Measurements from ENCODE around the gene NUDT17. TPM values are rescaled to one million over a fixed set of nuclear protein-coding genes. Genes with fewer than 3 reads are reported as not detected.
A peak's percentile ranks its signal among the peaks of the same experiment; 100 is the strongest.

NUDT17 gene
- total RNA-seq, 2 experiments from 2014 or later, result 2.2 to 3.8 TPM

DNA sequence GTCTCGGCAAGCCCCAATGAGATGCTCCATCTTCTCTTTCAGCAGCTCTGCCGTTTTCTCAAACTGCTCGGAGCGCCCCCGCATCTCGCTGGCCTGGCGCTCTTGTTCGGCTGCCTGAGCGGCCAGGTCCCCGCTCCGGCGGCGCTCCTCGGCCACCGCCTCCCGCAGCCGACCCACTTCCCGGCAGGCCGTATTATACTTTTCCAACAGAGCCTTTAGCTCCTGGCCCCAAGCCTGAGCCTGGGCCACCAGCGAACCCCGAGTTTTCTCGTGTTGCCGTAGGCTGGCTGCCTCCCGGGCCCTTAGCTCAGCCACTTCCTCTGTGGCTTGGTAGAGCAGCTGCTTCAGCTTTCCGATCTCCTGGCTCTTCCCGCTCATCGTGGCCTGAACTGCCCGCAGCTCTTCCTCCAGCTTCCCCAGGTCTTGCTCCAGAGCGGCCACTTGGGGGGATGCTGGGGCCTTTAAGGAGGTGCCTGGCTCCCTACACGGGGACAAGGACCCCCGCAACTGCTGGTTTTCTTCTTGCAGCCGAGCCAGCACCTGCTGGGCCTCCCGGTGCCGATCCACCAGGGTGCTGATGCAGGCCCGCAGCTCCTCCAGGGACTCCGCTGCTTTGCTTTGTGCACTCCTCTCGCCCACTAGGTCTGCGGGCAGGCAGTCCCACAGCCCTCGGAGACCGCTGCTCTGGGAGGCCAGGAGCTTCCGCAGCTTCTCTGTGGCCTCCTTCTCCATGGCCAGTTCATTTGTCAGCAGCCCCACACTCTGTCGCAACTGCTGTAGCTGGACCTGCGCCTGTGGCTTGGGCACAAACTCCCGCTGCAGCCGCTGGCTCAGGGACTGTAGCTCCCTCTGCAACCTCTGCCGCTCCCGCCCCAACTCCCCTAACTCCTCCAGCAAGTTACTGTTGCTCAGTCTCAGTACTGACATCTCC, 26.8 kb downstream of the NUDT17 start:
- DNase-seq (peak; percentile 59), ATAC-seq (peak; percentile 92)
- peak overlapping the region; percentile 67 for H3K4me3 Mint-ChIP-seq
- ChIA-PET CTCF (interaction anchor here (0.8 to 6.2 kb wide), 15 partner anchors 8 to 163 kb away, joined by 3 to 98 read pairs (median 4); partner anchors contain the start of genes ANKRD34A, ANKRD35, NUDT17 and PIAS3), POLR2A (interaction anchor here (0.6 to 2.7 kb wide), 7 partner anchors 9 to 122 kb away, joined by 3 to 16 read pairs (median 5); partner anchors contain the start of genes PEX11B, PIAS3 and RBM8A)
- H3K4me1 Mint-ChIP-seq (ENCODE audit: low read depth), result peaks cover 20% of the 10 kb centered on the region
- peak overlapping the region; percentile 81 for H3K27ac Mint-ChIP-seq
- no peaks in the 10 kb centered on the region for H3K36me3 Mint-ChIP-seq (ENCODE audit: low read depth)
- no peaks in the 10 kb centered on the region for H3K9me3 Mint-ChIP-seq (ENCODE audit: insufficient read depth)
- H3K27me3 Mint-ChIP-seq (ENCODE audit: low read depth), result peaks cover 17% of the 10 kb centered on the region

DNA sequence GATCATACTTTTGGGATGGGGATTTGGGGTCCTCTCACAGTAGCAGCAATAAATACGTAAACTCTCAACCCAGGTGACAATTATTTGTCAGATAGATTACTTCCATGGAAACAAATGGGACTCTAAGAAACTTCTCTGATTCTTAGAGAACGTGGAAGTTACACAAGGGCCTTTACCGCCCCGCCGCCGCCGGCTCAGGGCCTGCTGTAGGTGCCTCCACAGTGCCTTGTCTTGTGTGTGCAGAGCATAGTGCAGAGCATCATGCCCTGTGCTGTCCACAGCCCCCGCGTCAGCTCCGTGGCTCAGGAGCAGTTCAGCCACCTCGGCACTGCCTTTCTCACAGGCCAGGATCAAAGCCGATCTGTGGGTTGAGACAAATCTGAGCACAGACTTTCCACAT, 29.2 kb downstream of the NUDT17 start:
- DNase-seq (no peak), ATAC-seq (no peak)
- Mint-ChIP-seq H3K9me3 (ENCODE audit: insufficient read depth) (no peaks in the 10 kb centered on the region), H3K27me3 (ENCODE audit: low read depth) (peaks cover 10% of the 10 kb centered on the region), H3K4me3 (no peak overlapping the region), H3K4me1 (ENCODE audit: low read depth) (peaks cover 20% of the 10 kb centered on the region), H3K27ac (no peak overlapping the region), H3K36me3 (ENCODE audit: low read depth) (no peaks in the 10 kb centered on the region)
- POLR2A ChIA-PET, result interaction anchor here (1.2 kb wide), 1 partner anchor 18 kb away, joined by 3 read pairs; no protein-coding TSS in a partner anchor
- CTCF ChIA-PET, result interaction anchor here (1.0 to 1.4 kb wide), 3 partner anchors 16 to 29 kb away, joined by 3 to 7 read pairs (median 4); partner anchors contain the start of genes NUDT17 and PIAS3

DNA sequence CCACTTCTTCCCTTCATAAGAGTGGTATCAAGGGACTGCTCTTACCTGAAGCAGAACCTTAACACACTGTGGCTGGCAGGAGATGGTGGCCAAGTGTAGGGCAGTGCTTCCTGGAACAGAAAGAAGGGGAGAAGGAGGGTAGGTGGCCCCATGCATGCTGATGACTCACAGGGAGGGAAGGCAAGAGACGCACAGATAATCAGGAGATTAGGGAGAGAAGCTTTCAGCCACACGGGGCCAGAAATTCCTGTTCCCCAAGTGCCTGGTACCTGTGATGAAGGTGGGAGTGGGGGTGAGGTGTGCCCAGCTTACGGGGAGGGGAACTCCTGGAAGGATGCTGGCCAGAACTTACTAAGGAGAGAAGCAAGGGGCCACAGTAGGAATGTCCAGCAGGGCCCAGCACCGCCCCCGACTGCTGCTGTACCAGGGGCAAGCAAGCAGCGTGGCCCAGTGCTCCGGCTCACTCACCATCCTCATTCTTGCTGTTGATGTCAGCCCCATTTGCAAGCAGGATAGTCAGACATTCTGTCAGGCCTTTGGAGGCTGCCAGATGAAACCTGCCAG, 32.6 kb downstream of the NUDT17 start:
- Mint-ChIP-seq H3K9me3 (ENCODE audit: insufficient read depth) (no peaks in the 10 kb centered on the region), H3K36me3 (ENCODE audit: low read depth) (no peaks in the 10 kb centered on the region), H3K27ac (no peak overlapping the region), H3K27me3 (ENCODE audit: low read depth) (peaks cover 19% of the 10 kb centered on the region), H3K4me3 (no peak overlapping the region), H3K4me1 (ENCODE audit: low read depth) (peaks cover 2% of the 10 kb centered on the region)
- no peak for ATAC-seq
- no peak for DNase-seq
- ChIA-PET CTCF (interaction anchor here (1.5 to 3.7 kb wide), 3 partner anchors 14 to 32 kb away, joined by 8 to 26 read pairs (median 12); partner anchors contain the start of genes NUDT17 and PIAS3), POLR2A (interaction anchor here (1.3 kb wide), 1 partner anchor 80 kb away, joined by 5 read pairs; the partner anchor contains the start of gene LIX1L)

DNA sequence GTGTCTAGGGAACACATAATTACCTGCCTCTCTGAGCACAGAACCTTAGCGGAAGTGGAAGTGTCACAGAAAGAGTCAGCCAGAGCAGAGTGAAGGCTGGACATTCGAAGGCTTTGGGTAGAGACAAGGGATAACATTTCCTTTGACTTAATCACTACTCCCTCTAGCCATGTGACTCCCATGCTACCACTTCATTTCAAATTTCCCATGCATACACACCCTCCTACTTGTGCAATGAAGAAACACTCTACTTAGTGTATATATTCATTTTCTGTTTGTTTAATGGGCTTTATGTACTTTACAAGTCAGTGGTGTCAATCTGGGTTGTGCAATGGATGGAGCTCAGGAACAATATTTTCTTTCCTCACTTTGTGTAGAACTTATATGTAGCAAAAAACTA, 33.3 kb downstream of the NUDT17 start:
- H3K4me1 Mint-ChIP-seq (ENCODE audit: low read depth), result no peaks in the 10 kb centered on the region
- POLR2A ChIA-PET, result interaction anchor here (1.1 to 1.3 kb wide), 2 partner anchors 51 to 80 kb away, joined by 3 to 5 read pairs; partner anchors contain the start of gene LIX1L
- no peak overlapping the region for H3K4me3 Mint-ChIP-seq
- ATAC-seq (no peak), DNase-seq (no peak)
- H3K27me3 Mint-ChIP-seq (ENCODE audit: low read depth), result peaks cover 24% of the 10 kb centered on the region
- H3K36me3 Mint-ChIP-seq (ENCODE audit: low read depth), result no peaks in the 10 kb centered on the region
- no peaks in the 10 kb centered on the region for H3K9me3 Mint-ChIP-seq (ENCODE audit: insufficient read depth)
- CTCF ChIA-PET, result interaction anchor here (1.1 to 3.7 kb wide), 4 partner anchors 13 to 33 kb away, joined by 4 to 26 read pairs (median 10); partner anchors contain the start of genes ITGA10, NUDT17 and PIAS3
- no peak overlapping the region for H3K27ac Mint-ChIP-seq

DNA sequence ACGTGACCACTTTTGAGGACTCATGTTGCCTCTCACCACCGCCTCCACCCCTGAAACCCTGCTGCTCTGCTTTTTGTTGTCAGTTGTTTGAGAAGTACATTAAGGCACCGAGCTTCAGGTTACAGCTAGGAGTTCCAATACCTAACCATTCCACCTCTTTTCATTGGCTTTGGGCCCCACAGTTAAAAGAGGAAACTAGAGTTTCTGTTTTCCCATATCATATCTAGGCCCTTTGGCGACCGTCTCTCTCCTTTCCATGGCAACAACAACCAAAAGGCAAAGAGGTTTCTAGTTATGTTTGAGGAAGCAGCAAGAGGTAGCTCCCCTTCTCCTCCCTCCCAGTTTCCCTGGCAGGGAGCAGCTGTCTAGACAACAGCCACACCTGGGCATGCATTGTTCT, 34.3 kb downstream of the NUDT17 start:
- ChIA-PET POLR2A (interaction anchor here (0.6 kb wide), 1 partner anchor 154 kb away, joined by 4 read pairs; no protein-coding TSS in a partner anchor), CTCF (interaction anchor here (1.1 to 3.7 kb wide), 6 partner anchors 8 to 34 kb away, joined by 3 to 26 read pairs (median 12); partner anchors contain the start of genes ITGA10, NUDT17 and PIAS3)
- peaks cover 1% of the 10 kb centered on the region for H3K4me1 Mint-ChIP-seq (ENCODE audit: low read depth)
- H3K4me3 Mint-ChIP-seq, result no peak overlapping the region
- H3K27ac Mint-ChIP-seq, result no peak overlapping the region
- no peak for DNase-seq
- no peak for ATAC-seq
- no peaks in the 10 kb centered on the region for H3K9me3 Mint-ChIP-seq (ENCODE audit: insufficient read depth)
- H3K27me3 Mint-ChIP-seq (ENCODE audit: low read depth), result peaks cover 32% of the 10 kb centered on the region
- H3K36me3 Mint-ChIP-seq (ENCODE audit: low read depth), result no peaks in the 10 kb centered on the region

DNA sequence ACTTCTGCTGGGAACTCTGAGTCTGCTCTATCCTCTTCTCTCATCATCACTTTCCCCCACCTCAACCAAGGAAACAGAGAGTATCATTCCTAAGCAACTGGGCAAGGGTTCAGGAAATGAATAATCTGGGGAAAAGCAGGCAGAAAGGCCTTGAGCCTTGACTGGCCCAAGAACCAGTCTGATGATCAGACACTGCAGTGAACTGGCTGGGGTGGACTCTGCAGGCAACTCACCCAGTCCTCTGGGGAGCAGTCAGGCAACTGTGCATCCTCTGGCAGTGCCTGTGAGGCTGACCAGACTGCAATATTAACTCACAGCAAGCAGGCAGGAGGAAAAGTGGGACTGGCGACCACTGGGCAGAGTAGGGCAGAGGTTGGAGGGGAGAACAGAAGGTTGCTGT, 39.2 kb downstream of the NUDT17 start:
- H3K36me3 Mint-ChIP-seq (ENCODE audit: low read depth), result no peaks in the 10 kb centered on the region
- ATAC-seq, result no peak
- H3K4me3 Mint-ChIP-seq, result peak overlapping the region; percentile 81
- peaks cover 31% of the 10 kb centered on the region for H3K27me3 Mint-ChIP-seq (ENCODE audit: low read depth)
- CTCF ChIA-PET, result interaction anchor here (1.3 to 6.2 kb wide), 2 partner anchors 26 to 38 kb away, joined by 8 to 49 read pairs; partner anchors contain the start of genes NUDT17 and PIAS3
- no peaks in the 10 kb centered on the region for H3K9me3 Mint-ChIP-seq (ENCODE audit: insufficient read depth)
- POLR2A ChIA-PET, result interaction anchor here (1.0 kb wide), 1 partner anchor 11 kb away, joined by 3 read pairs; no protein-coding TSS in a partner anchor
- H3K27ac Mint-ChIP-seq, result no peak overlapping the region
- H3K4me1 Mint-ChIP-seq (ENCODE audit: low read depth), result peaks cover 14% of the 10 kb centered on the region
- no peak for DNase-seq

DNA sequence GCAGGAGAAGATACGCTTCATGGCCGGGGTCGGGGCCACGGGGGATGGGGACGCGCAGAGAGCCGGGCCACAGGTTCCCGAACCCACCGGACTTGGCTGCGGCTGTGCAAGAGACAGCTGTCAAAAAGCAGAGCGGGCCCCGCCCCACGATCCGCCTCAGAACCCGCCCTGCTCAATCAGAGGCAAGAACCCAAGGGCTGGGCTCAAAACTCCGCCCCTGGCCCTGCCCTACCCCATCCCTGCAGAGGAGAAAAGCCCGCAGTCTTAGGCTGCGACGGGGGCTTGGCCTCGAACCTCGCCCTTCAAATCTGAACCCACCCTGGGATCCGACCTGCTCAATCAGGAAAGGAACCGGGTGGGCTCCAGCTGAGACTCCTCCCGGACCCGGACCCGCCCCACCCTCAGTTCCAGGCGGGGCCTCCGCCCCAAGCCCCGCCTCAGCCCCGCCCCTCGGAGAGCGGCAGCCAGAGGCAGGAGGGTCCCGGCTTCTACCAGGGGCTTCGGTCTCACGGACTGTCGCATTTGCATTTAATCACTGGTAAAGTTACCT, 40.4 kb downstream of the NUDT17 start, which contains the start of gene ANKRD35:
Gene ANKRD35 (minus strand): TSS at position 129 of the 550 bp plus-strand sequence. CDS start 108 bp downstream, at position 21.
- H3K9me3 Mint-ChIP-seq (ENCODE audit: insufficient read depth), result no peaks in the 10 kb centered on the region
- ChIA-PET CTCF (interaction anchor here (1.2 to 6.2 kb wide), 4 partner anchors 14 to 39 kb away, joined by 3 to 49 read pairs (median 7); partner anchors contain the start of genes NUDT17 and PIAS3), POLR2A (interaction anchor here (1.0 kb wide), 1 partner anchor 12 kb away, joined by 3 read pairs; no protein-coding TSS in a partner anchor)
- peak within 1 kb of the TSS; percentile 81 for H3K4me3 Mint-ChIP-seq
- no peaks in the 10 kb centered on the region for H3K36me3 Mint-ChIP-seq (ENCODE audit: low read depth)
- DNase-seq, result peak; percentile 94
- H3K27ac Mint-ChIP-seq, result no peak within 1 kb of the TSS
- H3K27me3 Mint-ChIP-seq (ENCODE audit: low read depth), result peaks cover 31% of the 10 kb centered on the region
- H3K4me1 Mint-ChIP-seq (ENCODE audit: low read depth), result peaks cover 14% of the 10 kb centered on the region
- ATAC-seq, result peak; percentile 100

DNA sequence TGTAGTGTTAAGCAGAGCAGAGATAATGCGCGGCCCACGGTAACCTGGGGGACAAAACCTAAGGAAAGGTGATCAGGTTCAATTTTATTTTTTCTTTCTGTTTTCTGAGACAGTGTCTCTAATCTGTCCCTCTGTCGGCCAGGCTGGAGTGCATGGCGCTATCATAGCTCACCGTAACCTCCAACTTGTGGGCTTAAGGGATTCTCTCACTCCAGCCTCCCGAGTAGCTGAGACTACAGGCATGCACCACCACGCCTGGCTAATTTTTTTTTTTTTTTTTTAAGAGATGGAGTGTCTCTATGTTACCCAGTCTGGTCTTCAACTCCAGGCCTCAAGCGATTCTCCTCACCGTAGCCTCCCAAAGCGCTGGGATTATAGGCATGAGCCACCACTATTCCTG, 41.0 kb downstream of the NUDT17 start:
- ChIA-PET POLR2A (interaction anchor here (1.6 kb wide), 1 partner anchor 28 kb away, joined by 7 read pairs; the partner anchor contains the start of gene PIAS3), CTCF (interaction anchor here (1.2 to 6.2 kb wide), 3 partner anchors 15 to 40 kb away, joined by 3 to 49 read pairs (median 3); partner anchors contain the start of genes NUDT17 and PIAS3)
- no peak for DNase-seq
- Mint-ChIP-seq H3K27me3 (ENCODE audit: low read depth) (peaks cover 28% of the 10 kb centered on the region), H3K36me3 (ENCODE audit: low read depth) (no peaks in the 10 kb centered on the region), H3K27ac (no peak overlapping the region), H3K4me3 (peak overlapping the region; percentile 81), H3K4me1 (ENCODE audit: low read depth) (peaks cover 14% of the 10 kb centered on the region), H3K9me3 (ENCODE audit: insufficient read depth) (no peaks in the 10 kb centered on the region)
- no peak for ATAC-seq

DNA sequence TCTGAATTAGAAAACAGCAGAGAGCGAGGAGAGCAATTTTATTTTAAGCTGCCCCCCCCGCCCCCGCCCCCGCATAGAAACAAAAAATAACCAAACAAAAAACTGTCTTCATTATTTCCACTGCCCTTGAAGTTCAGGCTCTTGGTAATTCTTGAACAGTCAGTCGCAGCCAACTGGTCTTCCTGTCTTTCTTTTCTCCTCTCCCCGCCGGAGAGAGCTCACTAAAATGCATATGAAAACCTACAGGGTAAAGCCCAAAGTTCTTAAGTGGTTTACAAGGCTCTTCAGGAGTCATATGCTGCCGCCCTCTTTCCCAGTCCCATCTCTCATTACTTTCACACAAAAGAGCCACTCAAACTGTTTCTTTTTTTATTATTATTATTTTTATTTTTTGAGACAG, 41.4 kb downstream of the NUDT17 start:
- peaks cover 26% of the 10 kb centered on the region for H3K27me3 Mint-ChIP-seq (ENCODE audit: low read depth)
- H3K27ac Mint-ChIP-seq, result peak overlapping the region; percentile 2
- no peak for DNase-seq
- H3K4me3 Mint-ChIP-seq, result peak overlapping the region; percentile 54
- peaks cover 14% of the 10 kb centered on the region for H3K4me1 Mint-ChIP-seq (ENCODE audit: low read depth)
- H3K36me3 Mint-ChIP-seq (ENCODE audit: low read depth), result no peaks in the 10 kb centered on the region
- ChIA-PET POLR2A (interaction anchor here (1.6 kb wide), 1 partner anchor 28 kb away, joined by 7 read pairs; the partner anchor contains the start of gene PIAS3), CTCF (interaction anchor here (1.4 to 6.2 kb wide), 2 partner anchors 28 to 40 kb away, joined by 3 to 49 read pairs; partner anchors contain the start of genes NUDT17 and PIAS3)
- no peak for ATAC-seq
- no peaks in the 10 kb centered on the region for H3K9me3 Mint-ChIP-seq (ENCODE audit: insufficient read depth)

DNA sequence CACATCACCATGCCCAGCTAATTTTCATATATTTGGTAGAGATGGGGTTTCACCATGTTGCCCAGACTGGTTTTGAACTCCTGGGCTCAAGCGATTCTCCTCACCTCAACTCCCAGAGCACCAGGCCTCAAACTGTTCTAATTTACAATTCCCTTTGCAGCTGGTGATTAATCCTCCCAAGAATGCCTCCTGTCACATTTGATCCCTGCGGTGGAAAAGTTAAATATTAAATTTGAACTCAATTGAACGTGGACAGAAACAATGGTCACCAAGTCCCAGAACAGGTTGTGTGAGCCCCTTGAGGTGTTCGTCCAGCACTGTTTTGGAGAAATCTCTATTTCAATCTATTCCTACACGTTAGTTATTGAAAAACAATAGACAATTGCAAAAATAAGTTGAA, 42.2 kb downstream of the NUDT17 start:
- no peak for ATAC-seq
- no peak for DNase-seq
- no peaks in the 10 kb centered on the region for H3K36me3 Mint-ChIP-seq (ENCODE audit: low read depth)
- H3K9me3 Mint-ChIP-seq (ENCODE audit: insufficient read depth), result no peaks in the 10 kb centered on the region
- ChIA-PET POLR2A (interaction anchor here (1.1 to 1.6 kb wide), 2 partner anchors 29 to 31 kb away, joined by 4 to 7 read pairs; partner anchors contain the start of genes PEX11B and PIAS3), CTCF (interaction anchor here (1.4 to 6.2 kb wide), 2 partner anchors 29 to 41 kb away, joined by 3 to 49 read pairs; partner anchors contain the start of genes NUDT17 and PIAS3)
- H3K27ac Mint-ChIP-seq, result no peak overlapping the region
- H3K4me3 Mint-ChIP-seq, result no peak overlapping the region
- peaks cover 24% of the 10 kb centered on the region for H3K27me3 Mint-ChIP-seq (ENCODE audit: low read depth)
- H3K4me1 Mint-ChIP-seq (ENCODE audit: low read depth), result peaks cover 14% of the 10 kb centered on the region
